ENCODE measurements around the gene TRIM44.

DNA sequence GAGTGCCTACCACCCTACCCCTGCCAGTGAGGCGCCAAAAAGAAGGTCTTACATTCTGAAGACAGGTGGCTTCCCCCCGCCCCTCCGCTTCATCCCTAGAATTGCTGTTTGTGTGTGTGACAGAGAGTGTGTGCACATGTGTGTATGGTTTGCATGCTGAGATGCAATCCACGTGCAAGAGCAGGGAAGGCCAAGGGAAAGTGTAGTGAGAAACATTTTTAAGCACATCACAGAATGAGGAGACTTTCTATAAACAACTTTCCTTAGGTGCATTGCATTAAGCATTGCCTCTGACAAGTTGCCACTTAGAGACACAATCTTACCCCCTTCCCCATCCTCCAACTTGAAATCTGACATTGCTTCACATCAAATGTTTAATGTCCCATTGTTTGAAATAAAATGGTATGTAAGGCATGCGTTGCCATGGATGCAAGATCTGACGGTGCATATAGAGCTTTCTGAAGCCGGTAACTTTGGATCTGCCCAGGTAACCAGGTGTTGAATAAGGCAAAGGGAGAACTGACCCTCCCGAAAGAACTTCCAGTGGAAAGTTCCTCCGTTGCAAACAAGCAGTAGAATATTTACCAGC lies 22.9 kb upstream of the TRIM44 start:
- TF ChIP-seq, protein P1, sequence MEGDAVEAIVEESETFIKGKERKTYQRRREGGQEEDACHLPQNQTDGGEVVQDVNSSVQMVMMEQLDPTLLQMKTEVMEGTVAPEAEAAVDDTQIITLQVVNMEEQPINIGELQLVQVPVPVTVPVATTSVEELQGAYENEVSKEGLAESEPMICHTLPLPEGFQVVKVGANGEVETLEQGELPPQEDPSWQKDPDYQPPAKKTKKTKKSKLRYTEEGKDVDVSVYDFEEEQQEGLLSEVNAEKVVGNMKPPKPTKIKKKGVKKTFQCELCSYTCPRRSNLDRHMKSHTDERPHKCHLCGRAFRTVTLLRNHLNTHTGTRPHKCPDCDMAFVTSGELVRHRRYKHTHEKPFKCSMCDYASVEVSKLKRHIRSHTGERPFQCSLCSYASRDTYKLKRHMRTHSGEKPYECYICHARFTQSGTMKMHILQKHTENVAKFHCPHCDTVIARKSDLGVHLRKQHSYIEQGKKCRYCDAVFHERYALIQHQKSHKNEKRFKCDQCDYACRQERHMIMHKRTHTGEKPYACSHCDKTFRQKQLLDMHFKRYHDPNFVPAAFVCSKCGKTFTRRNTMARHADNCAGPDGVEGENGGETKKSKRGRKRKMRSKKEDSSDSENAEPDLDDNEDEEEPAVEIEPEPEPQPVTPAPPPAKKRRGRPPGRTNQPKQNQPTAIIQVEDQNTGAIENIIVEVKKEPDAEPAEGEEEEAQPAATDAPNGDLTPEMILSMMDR (IDR thresholded peaks at IDR 0.05): no peak
- TF ChIP-seq POLR2AphosphoS5 (IDR thresholded peaks at IDR 0.05) (no peak), EP300 (IDR thresholded peaks at IDR 0.05) (no peak), POLR2A (IDR thresholded peaks at IDR 0.05) (no peak)
